HS-5 (cell line): ENCODE measurements around the gene SOX9.

ENCODE experiments used
- DNase-seq: peaks from one replicate; pipeline ENCODE4 v3.0.0-alpha.2; 2012; ENCODE audit warnings: low read depth

SOX9 gene

DNA sequence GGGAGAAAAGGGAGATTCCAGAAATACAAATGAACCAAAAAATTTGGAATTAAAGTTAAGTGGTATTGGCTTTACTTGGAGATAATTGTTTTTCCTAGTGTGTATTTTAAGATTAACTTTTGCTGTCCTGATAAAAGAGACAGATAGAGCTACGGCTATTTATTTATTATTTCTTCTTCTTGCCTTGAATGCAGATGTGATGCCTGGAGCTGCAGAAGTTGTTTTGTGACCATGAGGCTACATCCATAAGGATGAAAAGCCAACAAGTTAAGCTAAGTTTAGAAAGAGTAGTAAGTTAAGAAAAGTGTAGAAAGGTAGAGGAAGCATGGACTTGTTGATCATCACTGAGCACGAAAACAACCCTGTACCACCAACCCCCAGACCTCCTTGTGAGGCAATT lies 41.7 kb downstream of the SOX9 start:
- DNase-seq = no peak

DNA sequence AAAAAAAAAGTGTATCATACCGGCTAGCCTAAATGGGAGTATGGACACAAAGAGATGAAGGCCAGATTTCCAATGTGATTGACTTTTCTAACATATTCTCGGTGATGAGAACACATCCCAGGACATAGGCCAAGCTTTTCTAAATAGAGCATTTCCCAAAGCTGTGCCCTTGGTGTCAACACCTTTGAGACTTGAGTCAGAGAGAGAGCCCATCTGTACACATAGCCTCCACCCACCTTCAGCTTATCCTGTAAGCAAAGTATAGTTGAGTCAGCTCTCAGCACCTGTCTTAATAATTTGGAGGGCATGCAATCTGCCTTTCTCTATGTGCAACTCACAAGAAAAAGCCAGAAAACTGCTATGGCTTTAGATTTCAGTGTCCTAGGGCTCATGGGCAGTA lies 42.7 kb downstream of the SOX9 start:
- no peak for DNase-seq

DNA sequence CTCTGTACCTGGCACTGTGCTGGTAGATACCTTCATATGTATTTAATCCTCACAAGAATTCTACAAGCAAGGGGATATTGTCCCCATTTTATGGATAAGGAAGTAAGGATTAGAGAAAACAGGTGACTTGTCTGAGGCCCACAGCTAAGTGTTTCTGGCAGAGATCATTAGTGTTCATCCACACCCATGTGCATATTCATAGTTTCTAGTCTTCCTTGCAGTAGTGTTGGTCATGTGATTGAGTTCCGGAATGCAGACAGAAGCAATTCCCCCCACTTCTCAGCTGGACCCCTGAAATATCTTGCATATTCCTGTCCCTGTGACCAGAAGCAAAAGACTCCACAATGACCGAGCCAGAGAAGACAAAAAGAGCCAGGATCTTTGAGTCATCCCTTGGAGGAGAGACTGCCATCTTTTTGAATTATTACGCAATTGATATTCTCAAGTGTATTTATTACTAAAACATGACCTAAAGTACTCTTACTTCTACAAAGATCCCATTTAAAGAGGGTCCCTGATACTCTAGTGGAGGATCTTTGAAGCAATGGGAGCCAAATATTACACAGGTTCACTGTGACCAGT lies 43.4 kb downstream of the SOX9 start:
- no peak for DNase-seq

DNA sequence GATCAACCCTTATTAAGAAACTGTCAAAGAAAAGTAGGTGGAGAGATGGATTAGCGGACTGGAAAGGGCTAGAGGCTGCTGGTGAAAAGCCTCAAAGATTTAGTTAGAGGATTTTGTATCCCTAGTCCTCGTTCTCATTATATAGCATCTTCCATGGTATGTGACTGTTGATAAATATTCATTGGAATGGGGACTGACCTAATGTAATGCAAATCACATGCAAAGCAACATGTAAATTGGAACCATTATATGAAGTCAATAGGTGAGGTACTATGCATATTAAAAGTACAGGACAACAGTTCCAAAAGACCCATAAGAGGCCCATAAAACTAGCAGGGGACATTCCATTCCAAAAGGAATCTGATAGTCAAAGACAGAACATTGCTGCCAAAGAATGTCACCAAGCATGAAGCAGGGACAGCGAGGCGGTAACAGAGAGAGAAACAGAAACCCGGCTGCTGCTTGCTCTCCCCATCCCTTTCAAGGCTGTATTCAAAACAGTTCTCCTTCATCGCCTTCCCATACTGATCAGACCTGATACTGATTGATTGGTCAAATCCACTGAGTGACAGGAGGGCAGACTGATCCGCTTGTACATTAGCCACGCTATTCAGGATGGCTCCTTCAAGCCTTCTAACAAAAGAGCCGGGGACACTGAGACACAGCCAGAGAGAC lies 44.5 kb downstream of the SOX9 start:
- no peak for DNase-seq

DNA sequence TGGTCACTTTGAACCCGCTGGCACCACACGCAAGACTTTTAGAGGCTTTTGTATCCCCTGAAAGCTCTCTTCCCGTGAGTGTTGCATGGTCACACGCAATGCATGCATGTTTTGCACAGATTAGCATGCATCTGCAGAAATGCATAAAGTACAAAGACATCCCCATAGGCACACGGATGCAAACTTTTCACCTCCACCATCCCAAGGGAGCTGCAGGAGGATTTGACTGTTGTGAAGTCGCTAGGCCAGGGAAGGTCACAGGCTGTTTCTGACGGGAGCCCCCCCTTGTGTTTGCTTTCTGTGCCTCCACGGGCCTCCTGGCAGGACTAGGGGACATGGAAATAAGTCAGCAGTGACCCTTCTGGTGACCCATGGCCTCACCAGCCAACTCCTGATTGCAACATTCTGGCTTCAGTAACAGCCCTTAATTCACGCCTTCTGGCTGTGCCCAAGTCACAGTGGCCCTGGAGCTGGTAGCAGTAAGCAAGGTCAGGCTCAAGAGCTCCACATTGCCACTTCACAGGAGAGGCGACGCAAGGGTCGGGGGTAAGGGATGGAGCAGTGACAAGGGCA lies 45.1 kb downstream of the SOX9 start:
- no peak for DNase-seq

DNA sequence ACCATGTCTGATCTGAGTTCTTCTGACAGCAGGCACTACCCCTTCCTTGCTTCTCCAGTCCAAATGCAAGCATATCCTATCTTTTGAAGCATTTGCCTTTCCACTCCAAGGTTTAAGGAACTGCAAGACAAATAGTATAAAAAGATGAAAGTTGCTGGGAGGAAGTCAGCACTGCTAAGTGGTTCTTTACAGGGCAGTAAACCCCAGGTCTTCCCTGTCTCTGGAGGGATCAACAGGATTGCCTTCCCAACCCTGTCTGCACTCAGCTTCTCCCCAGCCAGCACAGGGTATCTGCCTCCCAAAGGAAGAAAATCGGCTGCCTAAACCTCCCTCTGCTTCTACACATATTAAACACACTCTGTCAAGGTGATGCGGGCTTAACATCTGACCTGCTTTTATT lies 46.8 kb downstream of the SOX9 start:
- no peak for DNase-seq

DNA sequence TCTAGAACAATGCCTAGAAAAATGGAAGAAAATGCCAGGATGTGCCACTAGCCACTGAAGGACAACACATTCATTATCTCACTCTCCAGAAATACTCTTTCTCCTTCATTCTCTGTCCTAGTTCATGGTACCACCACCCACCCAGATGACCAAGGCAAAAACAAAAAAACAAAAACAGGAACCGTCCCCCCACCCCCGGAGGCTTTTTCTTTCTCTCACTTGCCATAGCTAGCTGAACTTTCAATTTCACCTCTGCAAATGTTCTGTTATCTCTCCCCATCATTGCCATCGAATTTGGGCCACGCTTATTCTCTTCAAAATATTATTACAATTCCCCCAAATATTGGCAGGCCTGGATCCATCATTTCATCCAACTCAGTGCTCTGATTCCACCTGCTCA lies 49.0 kb downstream of the SOX9 start:
- no peak for DNase-seq

DNA sequence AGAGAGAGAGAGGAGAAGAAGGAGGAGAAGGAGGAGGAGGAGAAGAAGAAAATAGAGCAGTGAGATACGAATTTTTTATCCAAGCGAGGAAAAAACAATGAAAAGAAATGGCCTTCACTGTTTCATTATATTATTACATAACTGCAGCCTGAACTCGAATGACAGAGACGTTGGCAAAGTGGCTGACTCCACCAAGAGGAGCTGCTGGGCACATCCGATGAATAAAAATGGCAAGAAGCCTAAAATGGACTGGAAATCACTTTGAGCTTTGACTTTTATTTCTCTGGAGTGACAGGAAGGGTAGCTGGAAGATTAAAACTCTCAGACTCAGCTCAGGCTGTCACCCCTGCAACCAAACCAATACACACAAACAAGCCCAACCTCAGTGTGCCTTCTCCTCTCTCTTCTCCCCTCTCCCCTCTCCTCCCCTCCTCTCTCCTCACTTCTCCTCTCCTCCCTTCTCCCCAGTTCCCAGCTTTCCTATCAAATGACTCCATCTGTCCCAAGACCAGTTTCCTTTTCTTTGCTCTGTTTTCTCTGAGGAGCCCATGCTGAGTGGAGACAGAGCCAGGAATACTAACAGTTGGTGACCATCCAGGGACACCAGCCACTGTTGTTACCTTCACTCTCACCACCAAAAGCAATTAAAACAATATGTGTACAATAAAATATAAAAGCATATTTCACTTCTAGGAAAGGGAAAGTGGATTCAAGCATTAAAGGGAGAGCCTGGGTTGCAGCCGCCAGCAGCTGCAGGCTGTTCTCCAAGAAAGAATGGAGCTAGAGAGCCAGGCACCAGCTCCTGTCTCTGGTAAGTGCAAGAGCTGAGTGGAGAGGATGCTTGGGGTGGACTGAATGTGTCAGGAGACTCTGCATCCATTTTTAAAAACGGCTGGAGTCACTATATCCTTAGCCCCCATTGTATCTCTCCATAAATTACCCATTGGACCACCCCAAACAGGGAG lies 51.2 kb downstream of the SOX9 start:
- no peak for DNase-seq

DNA sequence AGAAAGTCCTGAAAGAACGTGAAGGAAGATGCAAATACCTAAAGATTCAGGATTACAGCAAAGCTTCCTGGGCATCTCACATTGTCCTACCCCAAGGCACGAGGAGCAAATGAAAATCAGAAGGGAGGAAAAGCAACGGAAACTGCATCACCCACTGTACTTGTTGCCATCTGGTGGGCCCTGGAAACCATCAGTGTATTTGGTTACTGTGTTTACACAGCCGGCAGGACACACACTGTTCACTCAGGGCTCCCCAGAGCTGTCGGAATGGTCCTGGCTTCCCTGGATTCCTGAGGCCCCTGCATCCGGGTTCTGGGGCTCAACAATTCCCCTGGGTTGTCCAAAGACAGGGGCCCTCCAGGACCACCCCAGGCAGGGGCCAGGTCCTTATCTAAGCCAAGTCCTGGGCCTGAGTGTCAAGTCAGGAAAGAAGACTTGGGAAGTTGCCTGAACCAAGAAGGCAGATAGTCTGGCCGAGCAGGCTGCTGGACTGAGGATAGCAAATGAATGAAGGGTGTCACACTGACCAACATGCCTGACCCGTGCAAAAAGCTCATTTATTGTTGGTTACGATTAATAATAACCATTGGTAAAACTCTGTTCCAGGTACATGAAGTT lies 52.8 kb downstream of the SOX9 start:
- no peak for DNase-seq

DNA sequence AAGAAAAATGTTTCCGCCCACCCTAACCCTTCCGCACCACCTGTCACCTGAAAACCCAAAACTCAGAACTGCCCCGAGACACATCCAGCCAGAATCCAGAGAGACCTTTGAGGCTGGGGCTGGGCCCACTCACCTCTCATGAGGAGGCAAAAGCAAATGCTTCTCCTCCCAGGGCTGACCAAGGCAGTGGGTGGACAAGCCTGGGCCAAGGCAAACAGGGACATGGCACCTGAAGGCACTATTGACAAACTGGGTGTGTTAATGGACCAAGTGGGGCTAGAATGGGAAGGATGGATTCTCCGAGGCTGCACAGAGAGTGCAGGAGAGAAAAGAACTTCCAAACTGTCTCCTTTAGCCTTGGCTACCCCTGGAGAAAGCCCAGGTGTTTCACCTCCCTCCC lies 54.4 kb downstream of the SOX9 start:
- no peak for DNase-seq
